Esophagus squamous epithelium (tissue), 4 donors: ENCODE data around the gene RGS9.

Experiments used
- POLR2A ChIP-seq, 4 donors: fragments of 450-650 bp; IDR thresholded peaks; one replicate each; pipeline ENCODE4 v1.6.1; 2017; ENCODE audit warnings: antibody characterized with exemption in 4 of 4, mild to moderate bottlenecking in 4 of 4, moderate library complexity in 3 of 4
- TF ChIP-seq, protein P1 (sequence below), 6 experiments: fragments of 450-650 bp in 4 of 6; fragments of 200-600 bp in 2 of 6; sonication (generic) in 2 of 6; IDR thresholded peaks; one replicate each; pipeline ENCODE4 v1.5.1; 2016 to 2019; ENCODE audit warnings: antibody characterized with exemption in 6 of 6, mild to moderate bottlenecking in 4 of 6, moderate library complexity in 4 of 6

DNA sequence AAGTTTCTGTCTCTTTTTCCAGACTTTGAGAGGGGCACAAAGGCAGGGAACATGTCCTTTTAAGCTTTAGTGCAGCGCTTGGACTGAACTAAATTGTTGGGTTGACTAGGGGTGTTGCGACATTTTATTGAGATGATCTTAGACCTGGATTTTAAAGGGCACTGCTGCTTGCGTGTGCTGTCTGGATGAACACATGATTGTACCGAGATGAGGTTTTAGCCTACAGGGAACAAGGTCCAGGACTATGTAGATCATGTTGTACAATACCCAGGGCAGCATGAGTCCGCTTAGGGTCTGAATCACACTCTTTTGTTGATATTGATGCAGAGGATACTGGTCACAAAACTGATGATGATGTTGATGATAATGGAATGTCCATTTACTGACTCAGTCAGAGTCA lies 5.2 kb upstream of the RGS9 start:
- no peak for TF ChIP-seq POLR2A (IDR thresholded peaks at IDR 0.05)
- TF ChIP-seq, protein P1, sequence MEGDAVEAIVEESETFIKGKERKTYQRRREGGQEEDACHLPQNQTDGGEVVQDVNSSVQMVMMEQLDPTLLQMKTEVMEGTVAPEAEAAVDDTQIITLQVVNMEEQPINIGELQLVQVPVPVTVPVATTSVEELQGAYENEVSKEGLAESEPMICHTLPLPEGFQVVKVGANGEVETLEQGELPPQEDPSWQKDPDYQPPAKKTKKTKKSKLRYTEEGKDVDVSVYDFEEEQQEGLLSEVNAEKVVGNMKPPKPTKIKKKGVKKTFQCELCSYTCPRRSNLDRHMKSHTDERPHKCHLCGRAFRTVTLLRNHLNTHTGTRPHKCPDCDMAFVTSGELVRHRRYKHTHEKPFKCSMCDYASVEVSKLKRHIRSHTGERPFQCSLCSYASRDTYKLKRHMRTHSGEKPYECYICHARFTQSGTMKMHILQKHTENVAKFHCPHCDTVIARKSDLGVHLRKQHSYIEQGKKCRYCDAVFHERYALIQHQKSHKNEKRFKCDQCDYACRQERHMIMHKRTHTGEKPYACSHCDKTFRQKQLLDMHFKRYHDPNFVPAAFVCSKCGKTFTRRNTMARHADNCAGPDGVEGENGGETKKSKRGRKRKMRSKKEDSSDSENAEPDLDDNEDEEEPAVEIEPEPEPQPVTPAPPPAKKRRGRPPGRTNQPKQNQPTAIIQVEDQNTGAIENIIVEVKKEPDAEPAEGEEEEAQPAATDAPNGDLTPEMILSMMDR (IDR thresholded peaks at IDR 0.05): no peak
